Osteocyte (in vitro differentiated cells): ENCODE data around the gene SLC4A3. TPM values are rescaled to one million over a fixed set of nuclear protein-coding genes. Genes with fewer than 3 reads are reported as not detected.
A peak's percentile ranks its signal among the peaks of the same experiment; 100 is the strongest.

ENCODE experiments used
- DNase-seq: peaks from one replicate; pipeline ENCODE4 v3.0.0; 2021; ENCODE audit warnings: mixed read lengths; ENCODE audit not compliant: unreplicated experiment; ENCODE audit errors: extremely low spot score
- H3K27ac Mint-ChIP-seq: one replicate; pipeline ENCODE4 v1.8.0; 2021; ENCODE audit warnings: mild to moderate bottlenecking, mixed read lengths; ENCODE audit not compliant: unreplicated experiment
- H3K27me3 Mint-ChIP-seq: one replicate; pipeline ENCODE4 v1.8.0; 2021; ENCODE audit warnings: mixed read lengths; ENCODE audit not compliant: unreplicated experiment
- H3K36me3 Mint-ChIP-seq: one replicate; pipeline ENCODE4 v1.8.0; 2021; ENCODE audit warnings: mixed read lengths; ENCODE audit not compliant: unreplicated experiment
- H3K4me1 Mint-ChIP-seq: one replicate; pipeline ENCODE4 v1.8.0; 2021; ENCODE audit warnings: mixed read lengths; ENCODE audit not compliant: unreplicated experiment
- H3K4me3 Mint-ChIP-seq: one replicate; pipeline ENCODE4 v1.8.0; 2021; ENCODE audit warnings: mild to moderate bottlenecking, moderate library complexity, mixed read lengths; ENCODE audit not compliant: unreplicated experiment
- H3K9me3 Mint-ChIP-seq: one replicate; pipeline ENCODE4 v1.8.0; 2021; ENCODE audit warnings: mixed read lengths; ENCODE audit not compliant: unreplicated experiment
- CTCF ChIP-seq: fragments of 200-600 bp; sonication (generic); IDR thresholded peaks from 2 replicates; pipeline ENCODE4 v1.5.0; 2021; ENCODE audit warnings: antibody characterized with exemption, mild to moderate bottlenecking, moderate library complexity
- total RNA-seq: library from RNA; stranded (reverse); gene quantifications from 2 replicates; pipeline ENCODE4 v1.2.1, GENCODE V29; 2021

SLC4A3 gene
- total RNA-seq, 1 donor from 2014 or later = 11.6 TPM

- TF ChIP-seq CTCF = no peak
Observed at GRCh38 chr2:219598308-219599078, 28.9 kb upstream of the SLC4A3 start.

GRCh38 chr2:219603771-219604170, 23.7 kb upstream of the SLC4A3 start:
- Mint-ChIP-seq H3K4me3 (no peak overlapping the region), H3K27me3 (no peaks in the 10 kb centered on the region), H3K36me3 (peaks cover 35% of the 10 kb centered on the region), H3K4me1 (peaks cover 3% of the 10 kb centered on the region), H3K27ac (no peak overlapping the region), H3K9me3 (no peaks in the 10 kb centered on the region)
- DNase-seq = no peak
- no peak for TF ChIP-seq CTCF

More at GRCh38 chr2:219598308-219599078, 28.9 kb upstream of the SLC4A3 start:
- H3K9me3 Mint-ChIP-seq = no peaks in the 10 kb centered on the region
- peaks cover 40% of the 10 kb centered on the region for H3K4me1 Mint-ChIP-seq
- no peaks in the 10 kb centered on the region for H3K27me3 Mint-ChIP-seq
- peak overlapping the region; percentile 98 for H3K4me3 Mint-ChIP-seq
- peak overlapping the region; percentile 100 for H3K27ac Mint-ChIP-seq
- H3K36me3 Mint-ChIP-seq = peaks cover 15% of the 10 kb centered on the region
- DNase-seq = no peak

GRCh38 chr2:219605607-219605954, 21.8 kb upstream of the SLC4A3 start:
- H3K4me3 Mint-ChIP-seq = no peak overlapping the region
- H3K27ac Mint-ChIP-seq = no peak overlapping the region
- no peaks in the 10 kb centered on the region for H3K9me3 Mint-ChIP-seq
- no peaks in the 10 kb centered on the region for H3K27me3 Mint-ChIP-seq
- H3K4me1 Mint-ChIP-seq = no peaks in the 10 kb centered on the region
- no peak for DNase-seq
- H3K36me3 Mint-ChIP-seq = peaks cover 37% of the 10 kb centered on the region
- no peak for TF ChIP-seq CTCF

GRCh38 chr2:219607931-219608330, 19.5 kb upstream of the SLC4A3 start:
- no peaks in the 10 kb centered on the region for H3K27me3 Mint-ChIP-seq
- no peak overlapping the region for H3K4me3 Mint-ChIP-seq
- no peaks in the 10 kb centered on the region for H3K9me3 Mint-ChIP-seq
- H3K27ac Mint-ChIP-seq = no peak overlapping the region
- DNase-seq = no peak
- TF ChIP-seq CTCF = no peak
- H3K4me1 Mint-ChIP-seq = no peaks in the 10 kb centered on the region
- H3K36me3 Mint-ChIP-seq = peaks cover 33% of the 10 kb centered on the region

GRCh38 chr2:219608399-219608964, 18.9 kb upstream of the SLC4A3 start:
- Mint-ChIP-seq H3K27me3 (no peaks in the 10 kb centered on the region), H3K27ac (no peak overlapping the region), H3K36me3 (peaks cover 33% of the 10 kb centered on the region), H3K4me1 (no peaks in the 10 kb centered on the region), H3K9me3 (no peaks in the 10 kb centered on the region), H3K4me3 (no peak overlapping the region)
- DNase-seq = no peak
- TF ChIP-seq CTCF = no peak
